ENCODE data around the gene MRPS23.

The MRPS23 gene

DNA sequence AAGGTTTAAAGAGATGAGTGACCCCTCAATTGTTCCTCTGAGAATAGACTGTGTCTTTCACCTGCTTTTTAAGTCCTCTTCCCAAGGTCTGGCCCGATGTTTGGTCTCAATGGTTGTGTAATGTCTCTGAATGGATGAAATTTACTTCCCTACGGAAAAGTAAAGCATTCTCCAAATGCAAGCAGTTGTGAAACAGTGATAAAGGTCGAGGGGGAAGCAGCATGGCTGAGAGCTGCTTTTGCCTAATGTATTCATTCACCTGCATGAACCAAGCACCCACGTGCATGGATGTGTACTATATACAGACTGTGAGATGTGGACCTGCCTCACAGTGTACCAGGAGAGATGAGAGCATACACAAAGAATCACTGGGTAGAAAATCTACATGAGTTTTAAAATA lies 11.4 kb downstream of the MRPS23 start:
- no peak overlapping the region for H3K27ac Mint-ChIP-seq
- no peak overlapping the region for H3K4me3 Mint-ChIP-seq
- H3K27me3 Mint-ChIP-seq: no peaks in the 10 kb centered on the region
- peaks cover 11% of the 10 kb centered on the region for H3K4me1 Mint-ChIP-seq
- H3K9me3 Mint-ChIP-seq: no peaks in the 10 kb centered on the region
- DNase-seq: no peak
- ATAC-seq: no peak

DNA sequence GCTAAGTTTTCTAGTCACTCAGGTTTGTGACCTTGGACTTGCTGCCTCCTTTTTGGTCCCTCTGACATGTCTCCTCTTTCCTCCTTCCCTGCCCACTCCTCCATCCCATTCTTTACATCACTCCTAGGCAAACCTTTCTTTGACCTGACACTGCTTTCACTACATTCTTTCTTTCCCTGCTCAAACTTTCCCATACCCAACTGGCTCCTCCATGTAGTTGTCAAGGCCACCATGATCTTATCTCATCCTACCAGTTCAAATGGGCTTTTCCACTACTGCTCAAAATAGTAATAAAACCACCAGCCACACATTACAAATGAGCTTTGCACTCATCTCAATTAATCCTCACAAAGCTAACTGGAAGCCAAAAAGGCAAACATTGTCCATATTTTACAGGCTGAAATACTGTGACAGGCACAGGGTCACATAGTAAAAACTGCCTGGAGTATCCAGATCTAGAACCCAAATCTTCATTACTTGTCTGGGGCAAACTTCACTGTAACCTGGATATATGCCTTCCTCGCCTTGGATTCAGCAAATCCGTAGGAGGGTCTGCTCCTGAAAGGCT lies 14.4 kb downstream of the MRPS23 start:
- Mint-ChIP-seq H3K9me3 (no peaks in the 10 kb centered on the region), H3K4me1 (peaks cover 7% of the 10 kb centered on the region), H3K27me3 (no peaks in the 10 kb centered on the region), H3K27ac (no peak overlapping the region), H3K4me3 (no peak overlapping the region)
- DNase-seq (no peak), ATAC-seq (no peak)

DNA sequence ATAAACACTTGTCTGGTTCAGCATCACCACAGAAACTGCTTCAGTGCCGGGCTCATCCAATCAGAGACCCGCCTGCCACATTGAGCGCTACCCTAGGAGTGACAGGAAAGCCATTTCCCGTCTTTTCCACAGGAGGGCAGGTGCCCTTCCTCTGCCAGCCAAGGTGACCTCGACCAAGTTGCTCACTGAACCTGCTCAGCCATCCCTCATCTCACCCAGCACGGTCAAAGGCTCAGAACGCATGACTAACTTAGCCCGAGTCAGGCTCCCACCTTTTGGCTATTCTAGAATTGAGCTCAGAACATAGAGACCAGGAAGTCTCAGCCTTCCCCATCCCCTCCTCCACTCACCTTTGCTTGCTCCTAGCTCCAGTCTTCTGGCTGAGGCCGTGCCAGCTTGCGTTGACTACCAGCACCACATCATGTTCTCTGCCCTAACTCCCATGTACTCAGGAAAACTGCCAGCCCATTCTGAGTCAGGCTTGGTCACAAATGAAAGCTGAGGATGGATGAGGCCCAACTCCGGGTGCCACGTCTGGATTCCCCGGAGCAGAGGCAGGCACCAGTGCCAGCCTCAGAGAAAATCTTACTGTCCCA lies 15.6 kb downstream of the MRPS23 start:
- Mint-ChIP-seq H3K9me3 (no peaks in the 10 kb centered on the region), H3K27ac (peak overlapping the region in 1 of 2 donors; percentile 75), H3K27me3 (no peaks in the 10 kb centered on the region), H3K4me1 (peaks cover 7% of the 10 kb centered on the region), H3K4me3 (peak overlapping the region in 1 of 2 donors; percentile 11)
- DNase-seq (peak in 1 of 2 donors; percentile 21), ATAC-seq (peak; percentile 42)

DNA sequence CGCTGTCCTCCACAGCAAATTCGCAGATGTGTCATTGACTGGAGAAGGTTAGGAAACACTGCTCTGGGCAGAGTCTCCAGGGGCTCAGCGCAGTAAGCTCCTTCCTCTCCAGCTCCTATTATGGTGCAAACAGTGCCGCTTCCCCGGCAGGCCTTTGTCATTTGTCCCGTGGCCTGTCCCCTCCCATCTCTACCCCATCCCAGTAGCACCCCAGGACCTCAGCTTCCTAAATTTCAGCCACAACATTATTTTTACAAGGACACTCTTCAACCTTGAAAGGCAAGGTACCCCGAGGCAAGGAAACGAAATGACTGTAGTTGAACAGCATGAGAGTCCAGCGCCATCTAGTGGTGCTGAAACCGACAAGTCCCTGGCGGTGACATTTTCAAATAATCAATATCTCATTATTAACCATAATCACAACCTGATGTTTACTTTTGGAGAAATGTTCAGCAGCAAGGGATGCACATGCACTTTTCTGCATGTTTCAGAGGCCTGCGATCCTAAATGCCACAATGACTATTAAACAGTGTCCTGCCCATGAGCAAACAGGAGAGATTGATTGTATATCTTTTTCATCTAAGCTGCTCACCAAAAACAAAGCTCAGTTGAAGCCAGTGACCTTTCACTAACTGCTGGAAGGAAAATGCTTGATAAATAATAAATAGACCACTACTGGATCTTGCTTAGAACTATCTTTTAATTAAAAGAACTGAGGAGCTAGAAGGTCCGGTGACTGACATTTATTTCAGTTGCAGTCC lies 16.5 kb downstream of the MRPS23 start:
- H3K27ac Mint-ChIP-seq: no peak overlapping the region
- no peak overlapping the region for H3K4me3 Mint-ChIP-seq
- DNase-seq (peak; percentile 50 to 63), ATAC-seq (peak; percentile 86)
- no peaks in the 10 kb centered on the region for H3K27me3 Mint-ChIP-seq
- H3K9me3 Mint-ChIP-seq: no peaks in the 10 kb centered on the region
- H3K4me1 Mint-ChIP-seq: peaks cover 7% of the 10 kb centered on the region

DNA sequence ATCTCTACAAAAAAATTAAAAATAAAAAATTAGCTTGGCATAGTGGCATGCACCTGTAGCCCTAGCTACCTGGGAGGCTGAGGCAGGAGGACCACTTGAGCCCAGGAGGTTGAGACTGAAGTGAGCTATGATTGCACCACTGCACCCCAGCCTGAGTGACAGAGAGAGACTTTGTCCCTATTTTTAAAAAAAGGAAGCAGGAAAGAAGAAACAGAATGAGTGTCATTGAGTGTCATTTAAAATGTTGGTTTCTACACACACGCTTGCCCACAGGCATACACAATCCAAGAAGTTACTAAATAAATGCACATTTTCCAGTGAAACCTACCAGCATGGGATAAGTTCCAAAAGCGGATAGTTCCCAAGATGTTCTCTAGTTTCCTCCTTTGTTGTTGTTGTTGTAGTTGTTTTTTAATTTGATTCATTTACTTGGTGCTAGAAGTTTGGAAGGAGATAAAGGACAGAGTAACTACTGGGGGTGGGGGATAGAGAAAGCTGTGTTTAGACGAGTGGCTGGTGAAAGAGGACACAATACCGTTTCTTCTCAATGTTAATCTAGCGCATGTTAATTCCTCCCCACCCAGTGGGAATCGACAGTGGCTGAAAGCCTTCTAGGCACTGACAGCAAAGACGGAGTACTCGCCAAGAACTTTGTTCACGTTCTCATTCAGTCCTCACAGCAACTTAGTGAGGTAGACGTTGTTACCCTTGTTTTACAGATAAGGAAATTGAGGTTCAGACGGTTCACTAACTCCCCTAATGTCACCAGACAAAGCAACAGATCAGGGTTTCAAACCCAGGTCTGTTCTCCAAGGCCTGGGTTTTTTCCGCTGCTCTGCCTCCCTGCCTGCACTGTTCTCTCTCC lies 17.3 kb downstream of the MRPS23 start:
- H3K4me1 Mint-ChIP-seq: peaks cover 7% of the 10 kb centered on the region
- DNase-seq: no peak
- H3K27me3 Mint-ChIP-seq: no peaks in the 10 kb centered on the region
- H3K27ac Mint-ChIP-seq: no peak overlapping the region
- no peaks in the 10 kb centered on the region for H3K9me3 Mint-ChIP-seq
- peak; percentile 31 for ATAC-seq
- H3K4me3 Mint-ChIP-seq: no peak overlapping the region

DNA sequence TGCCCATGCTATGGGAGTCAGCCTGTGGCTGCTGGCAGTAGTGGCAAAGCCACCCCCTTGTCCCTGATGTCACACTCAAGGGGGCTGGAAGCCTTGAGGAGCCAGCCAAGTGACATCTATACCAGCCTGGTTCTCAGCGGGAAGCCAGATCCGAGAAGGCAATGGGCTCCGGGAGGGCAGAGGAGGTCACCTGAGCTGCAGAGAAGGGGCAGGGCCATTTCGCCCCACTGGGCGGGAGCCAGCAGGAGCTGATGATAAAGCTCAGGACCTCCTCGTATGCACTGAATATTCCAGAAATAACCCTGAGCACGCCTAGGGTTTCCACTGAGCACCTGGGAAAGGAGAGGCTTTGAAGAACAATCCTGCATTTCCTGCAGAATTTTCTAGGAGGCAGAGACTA lies 19.0 kb downstream of the MRPS23 start:
- Mint-ChIP-seq H3K4me1 (peaks cover 7% of the 10 kb centered on the region), H3K9me3 (no peaks in the 10 kb centered on the region), H3K27ac (no peak overlapping the region), H3K4me3 (no peak overlapping the region), H3K27me3 (no peaks in the 10 kb centered on the region)
- no peak for DNase-seq
- ATAC-seq: no peak

DNA sequence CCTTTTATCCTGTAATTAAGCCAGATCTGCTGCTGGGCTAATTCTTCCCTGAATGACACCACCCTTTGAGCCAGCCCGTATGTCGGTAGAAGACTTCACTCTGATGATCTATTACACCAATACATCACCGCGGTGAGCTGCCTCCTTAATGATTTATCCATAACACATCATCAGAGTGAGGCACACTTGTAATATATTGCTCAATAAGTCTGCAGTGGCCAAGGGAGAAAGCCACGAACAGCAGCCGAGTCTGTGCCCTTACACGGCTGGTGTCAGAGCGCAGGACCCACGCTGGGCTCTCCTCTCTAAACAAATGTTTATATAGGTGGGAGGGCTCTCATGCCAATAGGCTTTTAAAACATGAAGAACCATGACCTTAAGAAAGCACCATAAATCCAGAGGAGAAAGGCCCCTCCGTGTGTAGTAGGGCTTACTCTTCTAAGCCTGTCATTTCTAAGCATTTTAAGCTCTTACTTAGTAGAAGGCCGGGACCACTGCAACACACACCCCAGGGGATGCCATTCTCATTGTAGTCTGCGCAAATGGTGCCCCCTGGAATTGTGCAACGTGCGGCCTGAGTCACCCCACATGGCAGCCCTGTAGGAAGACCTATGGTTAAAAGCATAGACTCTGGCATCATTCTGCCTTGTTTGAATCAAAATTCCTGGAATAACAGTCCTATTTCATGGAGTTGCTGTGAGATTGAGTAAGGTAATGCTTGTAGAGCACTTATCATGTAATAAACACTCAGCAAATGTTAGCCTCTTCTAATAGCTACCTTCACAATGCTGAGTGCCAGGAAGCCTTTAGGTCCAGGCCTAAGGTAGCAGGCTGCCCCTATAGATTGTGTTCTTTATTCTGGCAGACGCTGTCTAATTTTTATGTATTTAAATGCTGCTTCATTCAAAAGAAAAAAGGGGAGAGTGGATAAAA lies 26.1 kb downstream of the MRPS23 start:
- Mint-ChIP-seq H3K27ac (no peak overlapping the region), H3K4me1 (no peaks in the 10 kb centered on the region), H3K27me3 (no peaks in the 10 kb centered on the region), H3K9me3 (no peaks in the 10 kb centered on the region), H3K4me3 (no peak overlapping the region)
- ATAC-seq: no peak
- no peak for DNase-seq

DNA sequence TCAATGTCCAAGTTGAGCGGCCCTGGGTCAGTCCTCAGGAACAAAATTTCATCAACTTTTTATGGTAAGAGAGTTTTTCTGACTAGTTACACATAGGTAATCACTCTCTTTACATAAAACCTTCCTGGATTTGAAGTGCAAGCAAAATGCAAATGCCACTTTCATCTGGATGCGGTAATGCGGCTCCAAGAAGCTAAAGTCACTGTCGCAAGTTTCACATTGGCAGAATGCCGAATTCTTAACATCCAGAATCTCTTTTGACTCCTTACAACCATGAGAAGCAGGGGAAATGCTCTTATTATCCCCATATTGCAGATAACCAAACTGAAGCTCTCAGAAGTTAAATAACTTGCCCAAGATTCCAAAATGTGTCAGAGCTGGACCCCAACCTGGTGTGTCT lies 30.0 kb downstream of the MRPS23 start:
- no peaks in the 10 kb centered on the region for H3K4me1 Mint-ChIP-seq
- peaks cover 23% of the 10 kb centered on the region for H3K27me3 Mint-ChIP-seq
- H3K27ac Mint-ChIP-seq: no peak overlapping the region
- H3K9me3 Mint-ChIP-seq: no peaks in the 10 kb centered on the region
- no peak for ATAC-seq
- H3K4me3 Mint-ChIP-seq: no peak overlapping the region
- DNase-seq: no peak

DNA sequence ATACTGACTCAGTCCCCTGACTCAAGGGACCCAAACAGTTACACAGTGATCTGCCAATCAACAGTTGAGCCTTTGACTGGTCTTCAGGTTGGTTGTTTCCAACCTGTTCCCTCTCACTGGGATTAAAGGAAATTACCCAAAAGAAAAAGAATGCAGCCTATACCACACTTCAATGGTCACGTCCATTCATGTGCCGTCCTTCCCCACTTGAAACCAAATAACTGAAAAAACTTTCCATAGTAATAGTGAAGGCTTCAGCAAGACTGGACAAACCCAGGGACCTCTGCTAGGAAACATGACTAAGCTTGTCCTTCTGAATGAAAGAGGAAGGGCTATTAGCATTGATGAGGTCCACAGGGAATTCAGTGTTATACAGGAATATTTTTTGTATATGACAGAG lies 30.6 kb downstream of the MRPS23 start:
- no peaks in the 10 kb centered on the region for H3K9me3 Mint-ChIP-seq
- no peaks in the 10 kb centered on the region for H3K4me1 Mint-ChIP-seq
- ATAC-seq (no peak), DNase-seq (no peak)
- H3K27ac Mint-ChIP-seq: no peak overlapping the region
- H3K27me3 Mint-ChIP-seq: peaks cover 23% of the 10 kb centered on the region
- H3K4me3 Mint-ChIP-seq: no peak overlapping the region

DNA sequence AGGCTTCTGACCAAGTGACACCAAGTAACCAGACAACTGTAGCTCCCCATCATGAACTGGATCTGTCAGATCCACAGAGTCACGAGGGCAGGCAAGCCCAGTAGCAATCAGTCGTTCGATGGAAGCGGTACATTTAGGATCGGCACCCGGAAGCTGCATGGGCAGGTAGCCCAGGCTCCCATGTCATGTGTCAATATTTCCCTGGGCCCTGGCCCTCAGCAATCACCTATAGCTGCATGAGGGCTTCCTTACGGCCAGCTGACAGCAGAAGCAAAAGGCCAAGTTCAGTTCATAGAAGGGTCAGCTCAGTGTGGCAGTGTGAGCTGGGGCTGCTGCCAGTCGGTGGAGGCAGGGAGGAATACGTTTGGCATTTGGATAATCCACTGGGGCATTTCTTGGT lies 31.8 kb downstream of the MRPS23 start:
- DNase-seq (no peak), ATAC-seq (no peak)
- peaks cover 23% of the 10 kb centered on the region for H3K27me3 Mint-ChIP-seq
- H3K9me3 Mint-ChIP-seq: no peaks in the 10 kb centered on the region
- no peak overlapping the region for H3K27ac Mint-ChIP-seq
- no peaks in the 10 kb centered on the region for H3K4me1 Mint-ChIP-seq
- no peak overlapping the region for H3K4me3 Mint-ChIP-seq

DNA sequence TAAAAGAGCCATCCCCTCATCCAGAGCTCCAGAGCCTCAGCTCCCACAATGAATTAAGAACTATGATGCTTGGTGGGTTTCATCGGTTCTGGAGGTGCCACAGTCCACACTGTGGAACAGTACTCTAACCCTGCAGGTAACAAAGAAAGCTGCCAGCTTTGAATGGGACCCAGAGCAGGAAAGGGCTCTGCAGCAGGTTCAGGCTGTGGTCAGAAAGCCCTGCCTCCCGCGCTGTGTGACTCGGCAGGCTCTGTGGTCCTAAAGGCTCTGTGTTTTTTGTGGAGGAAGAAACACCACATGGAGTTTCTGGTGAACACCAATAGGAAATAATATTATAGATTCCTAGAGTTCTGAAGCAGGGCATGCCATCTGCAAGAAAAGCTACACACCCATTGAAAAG lies 32.5 kb downstream of the MRPS23 start:
- H3K4me3 Mint-ChIP-seq: no peak overlapping the region
- no peaks in the 10 kb centered on the region for H3K4me1 Mint-ChIP-seq
- ATAC-seq (no peak), DNase-seq (no peak)
- H3K9me3 Mint-ChIP-seq: no peaks in the 10 kb centered on the region
- no peak overlapping the region for H3K27ac Mint-ChIP-seq
- H3K27me3 Mint-ChIP-seq: peaks cover 23% of the 10 kb centered on the region

DNA sequence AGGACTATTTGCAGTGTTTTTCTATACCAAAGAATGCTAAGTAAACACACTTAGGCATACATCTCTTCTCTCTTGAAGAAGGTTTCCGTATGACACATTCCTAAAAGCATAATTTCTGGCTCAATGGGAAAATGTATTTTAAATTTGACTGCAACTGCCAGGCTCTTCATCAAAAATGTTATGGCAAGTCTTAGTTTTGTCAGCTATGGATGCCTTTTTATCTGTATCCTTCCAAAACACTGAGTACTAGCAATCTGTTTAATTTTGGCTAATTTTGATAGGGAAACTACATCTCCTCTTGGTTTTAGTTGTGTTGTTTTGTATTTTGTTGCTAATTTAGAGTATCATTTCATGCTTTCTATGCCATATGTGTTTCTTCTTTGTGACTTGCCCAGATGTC lies 35.4 kb downstream of the MRPS23 start:
- no peaks in the 10 kb centered on the region for H3K9me3 Mint-ChIP-seq
- no peak for ATAC-seq

DNA sequence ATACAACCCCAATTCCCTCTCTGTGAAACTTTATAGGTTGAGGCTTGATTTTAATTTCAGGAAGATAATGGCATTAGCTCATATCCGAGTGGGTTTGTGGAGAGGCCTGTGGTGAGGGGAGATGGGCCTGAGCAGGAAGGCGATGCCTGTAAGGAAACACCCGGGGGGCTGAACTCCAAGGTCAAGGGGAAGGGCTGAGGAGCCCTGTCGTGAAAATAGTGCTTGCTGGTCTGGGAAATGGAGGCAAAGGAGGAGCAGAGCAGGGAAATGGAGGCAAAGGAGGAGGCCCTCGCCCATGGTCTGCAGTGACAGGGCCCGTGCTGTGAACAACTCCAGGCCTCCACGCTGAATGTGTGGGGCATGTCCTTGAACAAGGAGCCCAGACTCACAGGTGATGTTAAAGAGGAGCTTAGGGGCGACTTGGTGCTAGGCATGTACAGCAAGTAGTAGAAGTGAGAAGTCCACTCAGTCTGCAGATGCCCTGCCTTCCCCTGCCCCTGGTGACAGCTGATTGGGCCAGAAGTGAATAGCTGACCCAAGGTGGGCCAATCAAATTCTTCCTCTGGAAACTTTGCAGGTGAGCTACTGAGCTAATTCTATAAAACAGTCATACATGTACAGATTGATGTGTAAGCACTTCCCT lies 38.1 kb downstream of the MRPS23 start:
- Mint-ChIP-seq H3K4me1 (peaks cover 15% of the 10 kb centered on the region), H3K4me3 (no peak overlapping the region), H3K27me3 (peaks cover 45% of the 10 kb centered on the region), H3K27ac (peak overlapping the region in 1 of 2 donors; percentile 13), H3K9me3 (no peaks in the 10 kb centered on the region)
- no peak for DNase-seq
- ATAC-seq: no peak

More for the DNA sequence above, 35.4 kb downstream of the MRPS23 start:
- peaks cover 49% of the 10 kb centered on the region for H3K27me3 Mint-ChIP-seq
- peak overlapping the region in 1 of 2 donors; percentile 59 for H3K27ac Mint-ChIP-seq
- no peak for DNase-seq
- H3K4me1 Mint-ChIP-seq: peaks cover 15% of the 10 kb centered on the region
- H3K4me3 Mint-ChIP-seq: no peak overlapping the region

All from stimulated activated naive CD8-positive, alpha-beta T cell treated with anti-CD3 and anti-CD28 coated beads, Interleukin-15, amount 100 ng/mL, for 72 hours (primary cell).